NCI-H1436 treated with DMSO at 0.1 percent for 48 hours (cell line): Measurements from ENCODE around the gene TRIM47.
"Not testable (repeated sequence)": the region's sequence is repeated elsewhere in the genome, so short reads cannot be mapped to it uniquely, and the experiment has no call there.

Source experiments
- DNase-seq: peaks from one replicate; lab custom pipeline; 2025; lab: John Stamatoyannopoulos, UW

The TRIM47 gene

DNA sequence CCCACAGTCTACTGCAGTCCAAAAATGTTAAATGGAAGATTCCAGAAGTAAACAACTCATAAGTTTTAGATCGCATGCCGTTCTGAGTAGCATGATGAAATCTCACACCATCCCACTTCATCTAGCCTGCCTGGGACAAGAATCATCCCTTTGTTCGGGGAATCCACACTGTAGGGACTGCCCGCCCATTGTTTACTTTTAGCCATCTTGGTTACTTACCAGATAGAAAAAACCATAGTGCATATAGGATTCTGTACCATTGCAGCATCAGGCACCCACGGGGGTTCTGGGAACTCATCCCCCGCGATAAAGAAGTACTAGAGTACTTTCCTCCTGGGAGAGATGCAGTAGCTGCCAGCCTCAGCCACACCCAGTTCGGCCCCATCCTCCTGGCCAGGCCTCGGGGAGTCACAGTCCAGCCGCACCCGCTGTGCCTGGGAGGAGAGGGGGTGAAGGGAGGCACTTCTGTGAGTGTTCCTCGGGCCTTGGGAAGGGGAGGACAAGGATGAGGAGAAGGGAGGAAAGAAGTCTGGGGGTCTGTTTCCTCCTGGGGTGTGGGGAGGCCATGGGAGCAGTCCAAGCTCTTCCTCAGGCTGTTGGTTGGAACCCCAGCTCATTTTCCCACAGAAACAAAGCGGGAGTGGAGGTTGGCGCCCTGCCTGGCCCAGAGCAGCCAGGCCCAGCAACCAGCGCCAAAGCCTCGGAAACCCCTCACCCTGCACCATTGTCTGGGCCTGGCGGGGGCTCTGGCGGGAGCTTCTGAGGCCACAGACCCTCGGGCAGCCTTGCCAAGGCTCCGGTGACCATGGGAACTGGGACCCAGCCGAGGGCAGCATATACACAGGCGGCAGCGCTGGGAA is 8.9 kb downstream of the TRIM47 start:
- no peak for DNase-seq

DNA sequence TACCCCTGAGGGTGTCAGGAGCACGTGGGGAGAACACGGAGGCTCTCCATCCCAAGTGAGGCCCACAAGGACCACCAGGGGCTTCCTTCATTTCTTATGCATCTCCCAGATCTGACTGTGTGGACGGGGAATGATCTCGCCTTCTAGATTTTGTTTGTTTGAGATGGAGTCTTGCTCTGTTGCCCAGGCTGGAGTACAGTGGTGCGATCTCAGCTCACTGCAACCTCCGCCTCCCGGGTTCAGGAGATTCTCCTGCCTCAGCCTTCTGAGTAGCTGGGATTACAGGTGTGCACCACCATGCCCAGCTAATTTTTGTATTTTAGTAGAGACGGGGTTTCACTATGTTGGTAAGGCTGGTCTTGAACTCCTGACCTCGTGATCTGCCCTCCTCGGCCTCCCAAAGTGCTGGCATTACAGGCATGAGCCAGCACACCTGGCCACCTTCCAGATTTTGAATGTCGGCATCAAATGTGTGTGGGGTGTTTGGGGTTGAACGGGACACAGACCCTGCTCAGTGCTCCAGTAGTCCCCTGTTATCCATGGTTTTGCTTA is 9.6 kb downstream of the TRIM47 start:
- not testable (repeated sequence) for DNase-seq

DNA sequence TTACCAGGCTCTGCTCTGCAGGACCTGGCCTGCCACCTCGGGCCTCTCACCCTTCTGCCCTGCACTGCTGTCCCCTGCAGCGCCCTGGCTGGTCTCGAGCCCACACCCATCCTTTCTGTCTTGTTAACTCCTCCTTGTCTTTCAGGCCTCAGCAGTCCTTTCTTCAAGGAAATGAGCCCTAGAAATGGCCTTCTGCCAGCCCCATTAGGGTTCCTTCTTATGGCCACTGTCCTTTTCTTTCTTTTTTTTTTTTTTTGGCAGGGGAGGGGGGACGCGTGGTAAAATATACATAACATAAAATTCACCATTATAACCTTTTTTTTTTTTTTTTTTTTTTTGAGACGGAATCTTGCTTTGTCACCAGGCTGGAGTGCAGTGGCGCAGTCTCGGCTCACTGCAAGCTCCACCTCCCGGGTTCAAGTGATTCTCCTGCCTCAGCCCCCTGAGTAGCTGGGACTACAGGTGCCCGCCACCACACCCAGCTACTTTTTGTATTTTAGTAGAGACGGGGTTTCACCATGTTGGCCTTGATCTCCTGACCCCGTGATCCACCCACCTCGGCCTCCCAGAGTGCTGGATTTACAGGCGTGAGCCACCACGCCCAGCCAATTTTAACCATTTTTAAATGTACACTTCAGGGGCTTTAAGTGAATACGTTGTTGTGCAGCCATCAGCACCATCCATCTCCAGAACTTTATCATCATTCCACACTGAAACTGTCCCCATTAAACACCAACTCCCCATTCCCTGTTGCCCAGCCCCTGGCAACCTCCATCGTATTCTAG is 12.8 kb downstream of the TRIM47 start:
- DNase-seq: not testable (repeated sequence)

DNA sequence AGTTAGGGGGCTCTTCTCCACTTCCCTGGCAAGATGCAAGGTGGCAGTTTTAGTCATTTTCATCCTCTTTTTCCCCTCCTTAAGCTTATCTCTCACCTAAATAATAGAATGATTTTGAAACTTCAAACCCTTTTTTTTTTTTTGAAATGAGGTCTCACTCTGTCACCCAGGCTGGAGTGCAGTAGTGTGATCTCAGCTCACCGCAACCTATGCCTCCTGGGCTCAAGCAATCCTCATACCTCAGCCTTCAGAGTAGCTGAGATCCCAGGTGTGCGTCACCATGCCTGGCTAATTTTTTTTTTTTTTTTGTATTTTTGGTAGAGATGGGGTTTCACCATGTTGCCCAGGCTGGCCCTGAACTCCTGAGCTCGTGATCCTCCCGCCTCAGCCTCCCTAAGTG is 13.5 kb downstream of the TRIM47 start:
- not testable (repeated sequence) for DNase-seq

DNA sequence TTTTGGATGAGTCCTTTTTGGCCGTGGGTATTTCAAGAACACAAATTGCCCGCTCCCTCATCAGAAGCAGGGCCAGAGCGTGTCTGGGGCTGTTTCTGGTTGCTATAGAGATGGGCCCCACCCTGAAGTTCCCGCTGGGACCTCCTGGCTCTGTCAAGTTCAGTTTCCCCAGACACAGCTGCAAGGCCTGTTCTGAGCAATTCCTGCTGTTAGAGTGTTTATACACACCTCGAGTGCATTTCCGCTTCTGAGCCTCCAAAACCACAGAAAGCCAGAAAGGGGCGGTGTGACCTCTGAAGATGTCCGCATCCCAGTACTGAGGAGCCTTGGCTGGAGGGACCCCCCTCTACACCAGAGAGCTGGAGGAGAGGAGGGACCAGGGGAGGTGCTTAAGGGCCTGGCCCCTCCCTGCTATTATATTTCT is 13.9 kb downstream of the TRIM47 start:
- no peak for DNase-seq

DNA sequence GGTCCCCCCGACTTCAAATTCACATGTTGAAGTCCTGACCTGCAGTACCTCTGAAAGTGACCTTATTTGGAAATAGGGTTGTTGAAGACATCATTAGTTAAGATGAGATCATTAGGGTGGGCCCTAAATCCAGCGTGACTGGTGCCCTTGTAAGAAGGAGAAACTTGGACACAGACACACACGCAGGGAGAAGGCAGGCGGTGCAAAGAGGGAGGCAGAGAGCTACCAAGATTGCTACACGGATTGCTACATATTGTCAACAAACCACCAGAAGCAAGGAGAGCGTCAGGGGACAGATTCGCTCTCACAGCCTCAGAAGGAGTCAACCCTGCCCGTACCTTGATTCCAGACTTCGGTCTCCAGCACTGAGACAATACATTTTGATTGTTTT is 16.5 kb downstream of the TRIM47 start:
- DNase-seq: no peak

DNA sequence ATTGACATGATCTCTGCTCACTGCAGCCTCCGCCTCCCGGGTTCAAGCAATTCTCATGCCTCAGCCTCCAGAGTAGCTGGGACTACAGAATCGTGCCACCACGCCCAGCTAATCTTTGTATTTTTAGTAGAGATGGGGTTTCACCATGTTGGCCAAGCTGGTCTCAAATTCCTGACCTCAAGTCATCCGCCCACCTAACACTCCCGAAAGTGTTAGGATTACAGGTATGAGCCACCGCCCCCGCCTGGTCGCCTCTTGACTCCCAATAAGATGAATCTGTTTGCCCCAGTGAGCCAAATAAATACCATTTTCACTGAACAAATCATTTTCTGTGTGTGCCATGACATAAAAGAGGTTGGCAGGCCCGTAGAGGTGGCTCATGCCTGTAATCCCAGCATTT is 19.0 kb downstream of the TRIM47 start:
- not testable (repeated sequence) for DNase-seq

DNA sequence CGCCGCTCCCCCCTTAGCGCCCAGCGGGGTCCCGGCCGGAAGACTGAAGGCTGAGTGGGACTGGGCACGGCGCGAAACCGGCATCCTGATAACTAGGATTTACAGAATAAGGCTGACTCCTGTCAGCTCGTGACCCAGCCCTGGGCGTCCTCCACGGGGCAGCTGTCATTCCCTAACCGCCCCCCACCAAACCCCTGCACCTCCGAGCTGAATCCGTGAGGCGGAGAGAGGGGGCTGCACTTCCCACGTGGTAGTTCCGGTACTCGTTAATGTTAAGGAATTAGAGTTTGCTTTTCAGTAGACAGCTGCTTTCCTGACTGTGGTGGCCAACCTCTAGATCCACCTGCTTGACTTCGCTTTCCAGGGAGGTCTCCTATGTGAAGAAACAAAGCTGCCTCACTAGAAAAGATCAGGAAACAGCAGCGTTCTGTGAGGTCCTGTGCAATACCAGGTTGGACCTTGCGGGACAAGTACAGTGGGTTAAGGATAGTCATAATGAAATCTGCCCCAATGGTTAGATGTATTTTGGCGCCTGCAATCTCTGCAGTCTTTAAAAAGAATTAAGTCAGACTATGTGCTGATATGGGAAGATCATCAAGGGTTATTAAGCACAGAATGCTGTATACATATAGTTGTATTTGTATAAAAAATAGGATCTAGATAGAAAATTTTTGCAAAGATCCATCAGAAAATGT is 22.2 kb downstream of the TRIM47 start:
- no peak for DNase-seq

DNA sequence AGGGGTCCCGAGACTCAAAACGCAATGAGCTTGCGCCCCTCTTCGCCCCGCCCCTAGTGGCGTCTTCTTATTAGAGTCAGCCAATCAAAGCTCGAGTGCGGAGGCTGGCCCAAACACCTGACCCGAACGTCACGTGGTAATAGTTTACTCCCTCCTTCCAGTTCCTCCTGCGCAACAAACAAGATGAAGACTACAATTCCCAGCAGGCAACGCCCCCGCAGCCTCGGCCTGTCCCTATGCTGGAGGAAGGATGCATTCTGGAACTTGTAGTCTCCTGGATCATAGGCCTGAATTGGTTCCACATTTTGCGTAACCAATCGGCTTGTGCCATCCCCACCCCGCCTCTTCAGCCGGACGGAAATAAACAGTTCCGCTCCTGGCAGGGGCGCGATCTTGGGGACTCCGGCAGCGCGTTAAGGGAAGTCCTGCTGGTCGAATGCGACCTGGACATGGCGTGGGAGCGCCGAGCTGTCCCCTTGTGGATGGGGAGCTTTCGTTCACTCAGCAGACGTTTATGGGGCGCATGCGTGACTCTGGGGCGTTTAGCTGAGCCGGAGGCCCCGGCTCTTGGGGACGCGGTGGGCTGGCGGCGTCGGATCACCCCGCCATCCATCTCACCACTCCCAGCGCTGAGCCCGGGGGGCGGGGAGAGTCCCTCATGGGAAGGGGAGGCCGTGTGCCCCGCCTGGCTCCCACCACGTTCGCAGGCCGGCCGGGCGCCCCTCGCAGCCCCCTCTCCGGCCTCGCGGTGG is 22.9 kb downstream of the TRIM47 start, which contains the start of gene WBP2:
Gene WBP2 (minus strand): TSS at position 26 of the 752 bp plus-strand sequence. CDS start 38 bp downstream, outside the sequence.
- DNase-seq: peak; percentile 100

DNA sequence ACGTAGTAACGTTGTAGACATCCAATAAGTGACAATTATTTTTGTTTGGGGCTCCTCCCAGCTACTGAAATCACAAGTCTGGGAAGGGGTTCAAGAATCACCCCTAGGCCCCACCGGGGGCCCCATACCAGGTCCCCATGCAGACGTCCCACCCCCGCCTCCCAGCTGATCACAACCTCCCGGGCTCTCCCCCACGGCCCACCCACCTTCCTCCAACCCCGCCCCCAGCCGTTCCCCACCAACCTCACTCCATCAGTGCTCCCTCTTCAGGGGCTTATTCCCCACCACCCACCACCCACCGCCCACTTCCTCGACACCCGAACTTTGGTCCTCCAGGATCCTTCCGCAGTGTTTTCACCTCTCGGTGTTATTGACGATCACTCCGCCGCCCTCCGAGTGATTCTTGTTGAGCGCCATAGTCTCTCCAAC is 23.5 kb downstream of the TRIM47 start:
- DNase-seq: no peak

DNA sequence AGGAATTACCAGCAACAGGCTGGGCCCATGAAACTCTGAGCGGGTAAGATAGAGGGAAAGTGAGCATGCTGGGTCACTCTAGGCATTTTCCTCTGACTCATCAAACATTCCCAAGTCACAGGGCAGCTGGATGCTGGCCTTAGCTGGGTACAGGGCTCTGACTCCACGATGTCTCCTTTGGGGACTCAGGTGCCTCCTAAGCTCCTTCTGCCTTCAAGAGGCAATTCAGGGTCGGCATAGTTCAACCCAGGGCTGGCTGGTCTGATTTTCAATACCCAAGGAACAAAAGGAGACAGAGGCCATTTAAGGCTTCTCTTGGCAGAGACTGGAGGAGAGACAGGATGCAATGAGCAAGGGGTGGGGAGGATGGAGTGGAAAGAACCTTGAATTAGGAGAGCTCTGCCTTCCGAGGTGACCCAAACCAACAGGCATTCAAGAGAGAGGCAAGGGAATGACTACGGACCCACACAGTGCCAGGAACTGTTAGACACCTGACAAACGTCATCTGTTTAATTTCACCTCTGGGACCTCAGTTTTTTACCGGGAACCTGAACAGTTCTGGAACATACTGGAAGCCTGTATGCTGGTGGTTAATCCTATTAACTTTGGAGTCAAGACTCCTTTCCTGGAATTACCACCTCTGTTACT is 24.2 kb downstream of the TRIM47 start:
- DNase-seq: no peak

DNA sequence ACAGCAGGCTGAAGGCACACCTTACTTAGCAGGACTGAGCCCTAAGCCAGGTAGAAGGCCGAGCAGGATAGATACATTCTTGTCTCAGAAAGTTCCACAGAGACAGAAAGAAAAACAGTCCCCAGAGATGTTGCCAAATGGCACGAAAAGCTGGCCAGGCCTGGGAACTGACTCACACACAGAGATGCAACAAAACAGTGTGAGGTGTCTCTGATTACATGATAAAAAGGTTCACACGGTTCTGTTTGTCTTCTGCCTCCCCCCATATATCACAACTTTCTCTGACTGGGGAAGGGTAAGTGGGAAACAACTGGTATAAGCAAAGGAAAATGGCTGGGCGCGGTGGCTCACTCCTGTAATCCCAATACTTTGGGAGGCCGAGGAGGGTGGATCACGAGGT is 24.9 kb downstream of the TRIM47 start:
- DNase-seq: no peak

DNA sequence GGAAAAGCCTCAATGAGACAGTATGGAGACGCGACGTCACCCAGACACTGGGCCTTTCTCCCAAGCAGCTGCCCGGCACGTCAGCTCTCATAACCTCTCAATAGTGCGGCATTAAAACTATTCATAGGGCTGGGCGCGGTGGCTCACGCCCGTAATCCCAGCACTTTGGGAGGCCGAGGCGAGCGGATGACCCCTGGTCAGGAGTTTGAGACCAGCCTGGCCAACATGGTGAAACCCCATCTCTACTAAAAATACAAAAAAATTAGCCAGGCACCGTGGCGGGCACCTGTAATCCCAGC is 26.7 kb downstream of the TRIM47 start:
- not testable (repeated sequence) for DNase-seq

DNA sequence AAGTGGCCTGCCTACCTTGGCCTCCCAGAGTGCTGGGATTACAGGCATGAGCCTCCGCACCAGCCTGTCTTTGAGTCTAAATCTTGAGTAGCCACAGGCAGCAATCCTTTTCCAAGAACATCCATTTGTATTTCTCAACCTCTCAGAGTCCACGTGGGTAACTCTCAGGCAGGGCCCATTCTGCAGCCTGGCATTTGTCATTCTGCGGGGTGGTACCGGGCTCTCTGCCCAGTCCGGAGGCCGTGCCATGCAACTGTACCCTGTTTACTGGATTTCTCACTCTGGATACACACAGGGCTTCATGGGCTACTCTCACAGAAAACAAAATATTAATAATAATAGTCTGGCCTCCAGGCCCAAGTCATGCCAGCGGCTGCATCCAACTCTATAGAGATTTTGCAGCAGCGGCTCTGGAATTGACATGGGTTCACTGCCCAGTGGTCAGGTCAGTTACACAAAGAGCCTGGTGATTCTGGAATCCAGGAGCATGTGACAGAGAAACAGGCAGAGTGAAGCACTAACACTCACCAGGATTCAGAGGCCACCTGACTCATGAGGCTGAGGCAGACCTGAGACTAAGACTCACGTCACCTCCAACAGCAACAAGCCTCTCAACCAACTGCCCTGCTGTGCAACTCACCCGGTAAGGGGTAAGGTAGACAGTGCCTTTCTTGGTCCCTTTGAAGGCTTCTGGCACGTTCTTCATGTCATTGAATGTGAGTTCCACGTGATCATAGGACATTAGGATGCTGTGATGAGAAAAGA is 27.3 kb downstream of the TRIM47 start:
- no peak for DNase-seq

DNA sequence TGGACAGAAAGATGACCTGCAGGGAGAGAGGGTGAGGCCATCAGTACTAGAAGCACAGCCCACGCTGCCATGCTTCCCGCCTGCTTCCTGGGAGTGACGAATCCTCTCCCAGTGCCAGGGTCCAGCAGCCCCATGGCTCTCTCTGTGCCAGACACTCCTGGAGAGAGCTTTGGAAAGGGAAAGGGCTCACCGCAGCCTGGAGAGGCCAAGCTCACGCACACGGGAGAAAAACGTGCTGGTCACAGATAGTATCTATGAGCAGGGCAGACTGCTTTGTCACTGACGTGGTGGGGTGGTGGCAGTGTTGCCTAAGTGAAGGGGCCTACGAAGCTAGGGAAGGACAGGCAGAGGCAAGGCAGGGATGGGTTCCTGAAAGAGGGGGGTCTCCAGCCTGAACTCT is 28.7 kb downstream of the TRIM47 start:
- no peak for DNase-seq

DNA sequence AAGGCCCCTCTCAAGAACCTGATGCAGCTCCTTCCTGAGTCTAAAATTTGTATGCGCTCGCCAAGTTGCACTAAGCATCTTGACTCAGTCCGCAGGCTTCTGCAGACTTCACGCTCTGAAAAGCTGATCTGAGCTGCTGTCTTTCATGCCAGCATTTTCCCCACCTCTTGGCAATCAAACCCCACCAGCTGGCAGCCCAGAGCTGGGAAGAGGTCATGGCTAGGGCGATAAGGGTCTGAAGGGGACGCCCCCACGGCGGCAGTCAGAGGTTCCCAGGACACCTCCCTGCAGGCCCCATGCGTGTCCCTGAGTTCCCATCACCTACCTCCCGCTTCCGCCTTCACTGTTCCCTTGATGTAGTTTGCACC is 29.1 kb downstream of the TRIM47 start:
- DNase-seq: no peak

DNA sequence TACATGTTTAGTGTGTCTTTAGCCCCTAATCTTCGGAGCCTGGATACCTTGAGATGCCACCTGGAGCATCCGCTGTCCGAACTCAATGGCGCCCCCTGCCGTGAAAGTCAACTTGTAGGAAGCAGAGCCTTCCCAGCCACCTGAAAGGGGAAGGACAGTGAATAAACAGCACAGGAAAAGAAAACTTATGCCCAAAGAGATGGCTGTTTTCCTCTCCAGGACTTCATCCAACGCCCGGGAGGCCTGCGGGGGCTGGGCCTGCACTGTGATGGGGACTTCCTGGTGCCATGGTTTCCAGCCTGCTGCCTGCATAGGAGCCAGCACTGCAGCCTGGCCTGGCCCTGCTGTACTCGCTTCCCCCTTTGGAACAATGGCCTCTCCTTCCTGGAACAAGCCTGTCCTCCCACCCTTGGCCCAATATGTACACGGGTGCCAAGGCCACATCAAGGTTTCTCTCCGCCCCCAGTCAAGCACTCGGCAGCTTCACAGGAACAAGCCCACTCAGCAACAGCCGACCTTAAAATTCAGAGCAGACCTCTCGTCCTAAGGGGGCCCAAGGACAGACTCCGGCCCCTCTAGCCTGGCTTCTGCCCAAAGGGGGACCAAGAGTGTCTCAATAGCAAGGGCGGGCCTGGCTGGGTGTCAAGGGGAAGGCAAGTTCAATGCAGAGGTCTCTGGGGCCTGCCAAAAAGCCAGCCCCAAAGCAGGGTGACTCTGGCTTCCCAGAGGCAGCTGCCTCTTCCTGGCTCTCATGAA is 29.7 kb downstream of the TRIM47 start:
- DNase-seq: no peak

DNA sequence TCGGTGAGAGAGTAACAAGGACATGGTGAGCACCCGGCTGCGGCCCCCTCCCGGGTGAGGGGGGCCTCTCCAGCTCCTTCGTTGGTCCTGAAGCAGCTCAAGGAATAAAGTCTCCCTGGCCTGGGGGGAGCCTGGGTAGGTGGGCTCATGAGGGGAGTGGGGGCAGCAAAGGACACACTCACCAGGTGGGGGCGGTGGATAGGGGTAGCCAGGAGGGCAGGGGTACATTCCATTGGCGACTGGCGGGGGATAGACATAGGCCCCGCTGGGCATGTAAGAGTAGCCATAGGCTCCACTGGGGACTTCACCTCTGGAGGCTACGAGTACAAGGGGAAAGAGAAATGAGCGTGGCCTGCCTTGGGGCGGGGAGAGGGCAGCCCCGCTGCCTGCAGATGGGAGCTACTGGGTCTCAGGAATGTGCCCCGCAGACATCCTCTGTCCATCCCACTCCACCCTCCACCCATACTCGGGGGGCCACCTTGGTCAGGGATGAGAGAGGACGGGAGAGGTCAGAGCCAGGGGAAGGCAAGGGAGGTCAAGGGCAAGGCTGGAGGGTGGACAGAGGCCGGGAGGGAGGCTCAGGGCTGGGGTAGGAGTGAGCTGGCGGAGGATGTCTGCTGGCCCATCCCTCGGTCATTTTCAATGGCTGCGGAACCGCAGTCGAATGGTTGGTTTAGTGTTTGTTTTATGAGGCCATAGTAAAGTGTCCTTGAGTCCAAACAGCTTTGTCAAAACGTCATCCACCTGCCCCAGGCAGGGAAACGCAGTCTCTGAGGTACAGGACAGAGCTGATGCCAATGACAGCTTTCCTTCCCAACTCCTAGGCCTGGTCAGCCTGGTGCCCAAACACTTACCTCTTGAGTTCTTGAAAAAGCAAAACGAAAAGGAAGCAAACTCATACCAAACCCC is 30.5 kb downstream of the TRIM47 start:
- no peak for DNase-seq
